ENCODE measurements around the gene FTSJ3. TPM values are rescaled to one million over a fixed set of nuclear protein-coding genes. Genes with fewer than 3 reads are reported as not detected.

Gene FTSJ3
- total and polyA plus RNA-seq, 2 experiments from 2014 or later, result 28.5 to 30.0 TPM

- Histone ChIP-seq H3K4me1 (ENCODE audit: insufficient read depth) (peaks cover 36% of the 10 kb centered on the region), H3K4me2 (no peak overlapping the region), H3K4me3 (no peak overlapping the region), H2AFZ (no peak overlapping the region), H3K27ac (no peak overlapping the region), H3K36me3 (replicated peaks; ENCODE audit: insufficient read depth, low read depth) (no peaks in the 10 kb centered on the region), H4K20me1 (ENCODE audit: insufficient read depth, poor library complexity, severe bottlenecking) (peaks cover 31% of the 10 kb centered on the region), H3K79me2 (peaks cover 65% of the 10 kb centered on the region), H3K9me2 (replicated peaks; ENCODE audit: insufficient read depth) (no peaks in the 10 kb centered on the region), H3K27me3 (no peaks in the 10 kb centered on the region), H3K9me3 (ENCODE audit: low read depth) (no peaks in the 10 kb centered on the region)
- no peak for DNase-seq (ENCODE audit: low spot score)
- WGBS (ENCODE audit: low lambda C conversion rate, missing lambda C conversion rate), result 96% methylated on average over 7 of the region's 7 CpGs
- TF ChIP-seq EZH2 (IDR thresholded peaks at IDR 0.05; ENCODE audit: borderline replicate concordance) (no peak), EZH2phosphoT487 (IDR thresholded peaks at IDR 0.05; ENCODE audit: low read depth, severe bottlenecking, unreplicated experiment) (no peak)
- TF ChIP-seq, protein P1, sequence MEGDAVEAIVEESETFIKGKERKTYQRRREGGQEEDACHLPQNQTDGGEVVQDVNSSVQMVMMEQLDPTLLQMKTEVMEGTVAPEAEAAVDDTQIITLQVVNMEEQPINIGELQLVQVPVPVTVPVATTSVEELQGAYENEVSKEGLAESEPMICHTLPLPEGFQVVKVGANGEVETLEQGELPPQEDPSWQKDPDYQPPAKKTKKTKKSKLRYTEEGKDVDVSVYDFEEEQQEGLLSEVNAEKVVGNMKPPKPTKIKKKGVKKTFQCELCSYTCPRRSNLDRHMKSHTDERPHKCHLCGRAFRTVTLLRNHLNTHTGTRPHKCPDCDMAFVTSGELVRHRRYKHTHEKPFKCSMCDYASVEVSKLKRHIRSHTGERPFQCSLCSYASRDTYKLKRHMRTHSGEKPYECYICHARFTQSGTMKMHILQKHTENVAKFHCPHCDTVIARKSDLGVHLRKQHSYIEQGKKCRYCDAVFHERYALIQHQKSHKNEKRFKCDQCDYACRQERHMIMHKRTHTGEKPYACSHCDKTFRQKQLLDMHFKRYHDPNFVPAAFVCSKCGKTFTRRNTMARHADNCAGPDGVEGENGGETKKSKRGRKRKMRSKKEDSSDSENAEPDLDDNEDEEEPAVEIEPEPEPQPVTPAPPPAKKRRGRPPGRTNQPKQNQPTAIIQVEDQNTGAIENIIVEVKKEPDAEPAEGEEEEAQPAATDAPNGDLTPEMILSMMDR (IDR thresholded peaks at IDR 0.05; ENCODE audit: poor library complexity), result no peak
Observed at GRCh38 chr17:63836811-63837210, 9.3 kb upstream of the FTSJ3 start.

DNA sequence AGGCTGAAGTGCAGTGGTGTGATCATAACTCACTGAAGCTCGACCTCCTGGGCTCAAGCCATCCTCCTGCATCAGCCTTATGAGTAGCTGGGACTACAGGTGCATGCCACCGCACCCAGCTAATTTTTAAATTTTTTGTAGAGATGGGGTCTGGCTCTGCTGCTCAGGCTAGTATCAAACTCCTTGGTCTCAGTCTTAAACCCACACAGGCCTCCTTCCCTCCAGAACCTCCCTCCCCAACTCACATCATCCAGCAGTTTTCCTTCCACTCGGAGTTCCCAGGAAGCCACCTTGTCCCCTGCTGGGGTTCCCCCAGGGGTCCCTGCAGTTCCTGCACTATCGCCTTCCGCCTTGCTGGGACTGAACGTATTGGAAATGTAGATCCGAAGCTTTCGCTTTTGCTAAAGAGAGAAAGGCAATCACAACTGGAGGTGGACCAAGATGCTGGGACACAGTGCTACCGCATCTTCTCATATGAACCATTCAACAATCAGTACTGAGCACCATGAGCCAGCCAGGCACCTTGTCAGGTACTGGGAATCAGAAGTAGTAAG lies 7.8 kb upstream of the FTSJ3 start:
- peaks cover 20% of the 10 kb centered on the region for H4K20me1 ChIP-seq (ENCODE audit: insufficient read depth, poor library complexity, severe bottlenecking)
- no peak overlapping the region for H3K4me2 ChIP-seq
- H3K36me3 ChIP-seq (replicated peaks; ENCODE audit: insufficient read depth, low read depth), result no peaks in the 10 kb centered on the region
- TF ChIP-seq EZH2phosphoT487 (IDR thresholded peaks at IDR 0.05; ENCODE audit: low read depth, severe bottlenecking, unreplicated experiment) (no peak), EZH2 (IDR thresholded peaks at IDR 0.05; ENCODE audit: borderline replicate concordance) (no peak)
- TF ChIP-seq, protein P1 (IDR thresholded peaks at IDR 0.05; ENCODE audit: poor library complexity), result no peak
- H2AFZ ChIP-seq, result no peak overlapping the region
- H3K4me1 ChIP-seq (ENCODE audit: insufficient read depth), result peaks cover 23% of the 10 kb centered on the region
- peaks cover 49% of the 10 kb centered on the region for H3K79me2 ChIP-seq
- no peak overlapping the region for H3K27ac ChIP-seq
- no peaks in the 10 kb centered on the region for H3K9me2 ChIP-seq (replicated peaks; ENCODE audit: insufficient read depth)
- DNase-seq (ENCODE audit: low spot score), result no peak
- no peak overlapping the region for H3K4me3 ChIP-seq
- H3K9me3 ChIP-seq (ENCODE audit: low read depth), result no peaks in the 10 kb centered on the region
- WGBS (ENCODE audit: low lambda C conversion rate, missing lambda C conversion rate), result 89% methylated on average over 9 of the region's 9 CpGs
- H3K27me3 ChIP-seq, result no peaks in the 10 kb centered on the region

GRCh38 chr17:63834431-63835166 lies 7.1 kb upstream of the FTSJ3 start:
- Histone ChIP-seq H2AFZ (no peak overlapping the region), H3K27me3 (no peaks in the 10 kb centered on the region), H3K79me2 (peaks cover 47% of the 10 kb centered on the region), H3K27ac (no peak overlapping the region), H3K9me2 (replicated peaks; ENCODE audit: insufficient read depth) (no peaks in the 10 kb centered on the region), H3K4me1 (ENCODE audit: insufficient read depth) (peaks cover 17% of the 10 kb centered on the region), H3K36me3 (replicated peaks; ENCODE audit: insufficient read depth, low read depth) (peaks cover under 1% of the 10 kb centered on the region), H3K4me3 (no peak overlapping the region), H3K4me2 (no peak overlapping the region), H4K20me1 (ENCODE audit: insufficient read depth, poor library complexity, severe bottlenecking) (peaks cover 15% of the 10 kb centered on the region), H3K9me3 (ENCODE audit: low read depth) (no peaks in the 10 kb centered on the region)
- no peak for TF ChIP-seq EZH2 (IDR thresholded peaks at IDR 0.05; ENCODE audit: borderline replicate concordance)
- TF ChIP-seq, protein P1 (IDR thresholded peaks at IDR 0.05; ENCODE audit: poor library complexity), result peak; percentile 49
- 54% methylated on average over 13 of the region's 13 CpGs for whole genome bisulfite sequencing (ENCODE audit: low lambda C conversion rate, missing lambda C conversion rate)
- peak; percentile 78 for DNase-seq (ENCODE audit: low spot score)
